Activated CD8-positive, alpha-beta T cell treated with anti-CD3 and anti-CD28 coated beads, Interleukin-2, amount 10 ng/mL, durations not matched to agents 7 days and 5 days (primary cell): ENCODE results near the gene HES5. TPM values are rescaled to one million over a fixed set of nuclear protein-coding genes. Genes with fewer than 3 reads are reported as not detected.

Experiments used
- ATAC-seq: fragments of 150-1000 bp; cut with Tn5 transposase; one replicate; pipeline ENCODE4 v1.10.0; 2021; ENCODE audit warnings: moderate library complexity
- CTCF ChIA-PET: fragments of 350-600 bp; sonication (Branson Sonifier 250); formaldehyde crosslinking; loops from one replicate; lab custom pipeline; 2021; ENCODE audit warnings: antibody characterized with exemption; lab: Charles Lee
- POLR2A ChIA-PET: fragments of 350-600 bp; sonication (Branson Sonifier 250); formaldehyde crosslinking; loops from one replicate; lab custom pipeline; 2021; ENCODE audit warnings: antibody characterized with exemption; lab: Charles Lee
- DNase-seq: peaks from one replicate; pipeline ENCODE4 v3.0.0-alpha.2; 2020
- H3K27ac Mint-ChIP-seq: one replicate; pipeline ENCODE4 v1.8.0; 2021; ENCODE audit warnings: mild to moderate bottlenecking, mixed read lengths
- H3K27me3 Mint-ChIP-seq: one replicate; pipeline ENCODE4 v1.8.0; 2021; ENCODE audit warnings: low read depth, mixed read lengths
- H3K36me3 Mint-ChIP-seq: one replicate; pipeline ENCODE4 v1.8.0; 2021; ENCODE audit warnings: low read depth, mixed read lengths
- H3K4me1 Mint-ChIP-seq: one replicate; pipeline ENCODE4 v1.8.0; 2021; ENCODE audit warnings: low read depth, mixed read lengths
- H3K4me3 Mint-ChIP-seq: one replicate; pipeline ENCODE4 v1.8.0; 2021; ENCODE audit warnings: mild to moderate bottlenecking, mixed read lengths
- H3K9me3 Mint-ChIP-seq: one replicate; pipeline ENCODE4 v1.8.0; 2022; ENCODE audit warnings: mixed read lengths; ENCODE audit not compliant: insufficient read depth
- total RNA-seq, 2 experiments: library from RNA; stranded (reverse); gene quantifications; one replicate each; pipeline ENCODE4 v1.2.3, GENCODE V29; 2021

The HES5 gene
- total RNA-seq, 2 experiments from 2014 or later: not detected

- Mint-ChIP-seq H3K4me1 (no peaks in the 10 kb centered on the region), H3K27me3 (no peaks in the 10 kb centered on the region), H3K27ac (no peak overlapping the region), H3K4me3 (no peak overlapping the region), H3K9me3 (no peaks in the 10 kb centered on the region), H3K36me3 (peaks cover 24% of the 10 kb centered on the region)
- DNase-seq (no peak), ATAC-seq (no peak)
- CTCF ChIA-PET: no interaction called here
- POLR2A ChIA-PET: interaction anchor here (1.4 kb wide), 1 partner anchor 14 kb away, joined by 4 read pairs; no protein-coding TSS in a partner anchor
These were observed 19.5 kb downstream of the HES5 start for GRCh38 chr1:2510366-2511155.

- POLR2A ChIA-PET: interaction anchor here (1.4 kb wide), 1 partner anchor 15 kb away, joined by 4 read pairs; no protein-coding TSS in a partner anchor
- no peaks in the 10 kb centered on the region for H3K9me3 Mint-ChIP-seq
- no peaks in the 10 kb centered on the region for H3K4me1 Mint-ChIP-seq
- DNase-seq: no peak
- H3K27me3 Mint-ChIP-seq: no peaks in the 10 kb centered on the region
- peaks cover 20% of the 10 kb centered on the region for H3K36me3 Mint-ChIP-seq
- H3K27ac Mint-ChIP-seq: no peak overlapping the region
- no peak for ATAC-seq
- CTCF ChIA-PET: no interaction called here
- H3K4me3 Mint-ChIP-seq: no peak overlapping the region
These were observed 20.5 kb downstream of the HES5 start for GRCh38 chr1:2509589-2509988.

- ATAC-seq (no peak), DNase-seq (no peak)
- no peak overlapping the region for H3K27ac Mint-ChIP-seq
- H3K4me3 Mint-ChIP-seq: no peak overlapping the region
- no peaks in the 10 kb centered on the region for H3K9me3 Mint-ChIP-seq
- CTCF ChIA-PET: no interaction called here
- H3K4me1 Mint-ChIP-seq: no peaks in the 10 kb centered on the region
- peaks cover 19% of the 10 kb centered on the region for H3K36me3 Mint-ChIP-seq
- H3K27me3 Mint-ChIP-seq: no peaks in the 10 kb centered on the region
- POLR2A ChIA-PET: no interaction called here
These were observed 21.3 kb downstream of the HES5 start for GRCh38 chr1:2508751-2509150.

- no peak for DNase-seq
- Mint-ChIP-seq H3K27ac (no peak overlapping the region), H3K4me3 (no peak overlapping the region), H3K9me3 (no peaks in the 10 kb centered on the region), H3K36me3 (peaks cover 15% of the 10 kb centered on the region), H3K27me3 (no peaks in the 10 kb centered on the region), H3K4me1 (no peaks in the 10 kb centered on the region)
- ATAC-seq: no peak
- ChIA-PET POLR2A (interaction anchor here (1.0 kb wide), 1 partner anchor 14 kb away, joined by 5 read pairs; no protein-coding TSS in a partner anchor), CTCF (no interaction called here)
These were observed 21.9 kb downstream of the HES5 start for GRCh38 chr1:2508180-2508579.

- peaks cover 15% of the 10 kb centered on the region for H3K36me3 Mint-ChIP-seq
- CTCF ChIA-PET: no interaction called here
- no peaks in the 10 kb centered on the region for H3K27me3 Mint-ChIP-seq
These were observed 22.3 kb downstream of the HES5 start for GRCh38 chr1:2507744-2508155.

GRCh38 chr1:2506901-2507565, 23.0 kb downstream of the HES5 start:
- Mint-ChIP-seq H3K4me1 (no peaks in the 10 kb centered on the region), H3K27ac (no peak overlapping the region), H3K9me3 (no peaks in the 10 kb centered on the region), H3K36me3 (peaks cover 15% of the 10 kb centered on the region), H3K27me3 (no peaks in the 10 kb centered on the region), H3K4me3 (no peak overlapping the region)
- DNase-seq: no peak
- ChIA-PET POLR2A (interaction anchor here (1.0 kb wide), 1 partner anchor 12 kb away, joined by 5 read pairs; no protein-coding TSS in a partner anchor), CTCF (interaction anchor here (1.1 kb wide), 1 partner anchor 92 kb away, joined by 4 read pairs; no protein-coding TSS in a partner anchor)
- no peak for ATAC-seq

More at GRCh38 chr1:2507744-2508155, 22.3 kb downstream of the HES5 start:
- Mint-ChIP-seq H3K27ac (no peak overlapping the region), H3K4me3 (no peak overlapping the region), H3K9me3 (no peaks in the 10 kb centered on the region), H3K4me1 (no peaks in the 10 kb centered on the region)
- ATAC-seq: no peak
- POLR2A ChIA-PET: interaction anchor here (1.0 kb wide), 1 partner anchor 13 kb away, joined by 5 read pairs; no protein-coding TSS in a partner anchor
- DNase-seq: no peak

- ChIA-PET CTCF (interaction anchor here (1.1 kb wide), 1 partner anchor 91 kb away, joined by 4 read pairs; no protein-coding TSS in a partner anchor), POLR2A (no interaction called here)
- Mint-ChIP-seq H3K36me3 (peaks cover 10% of the 10 kb centered on the region), H3K27me3 (no peaks in the 10 kb centered on the region), H3K4me1 (no peaks in the 10 kb centered on the region), H3K27ac (no peak overlapping the region), H3K4me3 (no peak overlapping the region), H3K9me3 (no peaks in the 10 kb centered on the region)
- DNase-seq (no peak), ATAC-seq (no peak)
These were observed 23.8 kb downstream of the HES5 start for GRCh38 chr1:2506007-2506860.

- ATAC-seq: no peak
- H3K27me3 Mint-ChIP-seq: no peaks in the 10 kb centered on the region
- H3K27ac Mint-ChIP-seq: no peak overlapping the region
- ChIA-PET CTCF (interaction anchor here (1.1 kb wide), 1 partner anchor 91 kb away, joined by 4 read pairs; no protein-coding TSS in a partner anchor), POLR2A (no interaction called here)
- H3K4me1 Mint-ChIP-seq: peaks cover 5% of the 10 kb centered on the region
- H3K36me3 Mint-ChIP-seq: peaks cover 10% of the 10 kb centered on the region
- H3K4me3 Mint-ChIP-seq: no peak overlapping the region
- no peaks in the 10 kb centered on the region for H3K9me3 Mint-ChIP-seq
- no peak for DNase-seq
These were observed 24.5 kb downstream of the HES5 start for GRCh38 chr1:2505461-2505994.

- Mint-ChIP-seq H3K27ac (no peak overlapping the region), H3K4me3 (no peak overlapping the region), H3K27me3 (no peaks in the 10 kb centered on the region), H3K9me3 (no peaks in the 10 kb centered on the region), H3K36me3 (peaks cover 9% of the 10 kb centered on the region), H3K4me1 (peaks cover 11% of the 10 kb centered on the region)
- no peak for DNase-seq
- POLR2A ChIA-PET: no interaction called here
- CTCF ChIA-PET: no interaction called here
- ATAC-seq: no peak
These were observed 25.2 kb downstream of the HES5 start for GRCh38 chr1:2504949-2505272.

GRCh38 chr1:2504225-2504948, 25.7 kb downstream of the HES5 start:
- H3K36me3 Mint-ChIP-seq: peaks cover 6% of the 10 kb centered on the region
- no peaks in the 10 kb centered on the region for H3K9me3 Mint-ChIP-seq
- H3K4me1 Mint-ChIP-seq: peaks cover 16% of the 10 kb centered on the region
- no peaks in the 10 kb centered on the region for H3K27me3 Mint-ChIP-seq
- H3K27ac Mint-ChIP-seq: no peak overlapping the region
- ChIA-PET CTCF (no interaction called here), POLR2A (no interaction called here)
- H3K4me3 Mint-ChIP-seq: no peak overlapping the region
- no peak for ATAC-seq
- DNase-seq: no peak
